HepG2 (cell line): ENCODE data around the gene GGTLC1. TPM values are rescaled to one million over a fixed set of nuclear protein-coding genes. Genes with fewer than 3 reads are reported as not detected.

Experiments used
- ATAC-seq: fragments of 200-7000 bp; cut with Tn5 transposase; 3 replicates; pipeline ENCODE4 v1.9.1; 2020; ENCODE audit warnings: mild to moderate bottlenecking, moderate library complexity
- BruUV-seq: library from RNA; stranded (reverse); fragments of 400-500 nt; replicated peaks from 2 replicates; lab custom pipeline; 2021; lab: Mats Ljungman, UMichigan
- CTCF ChIA-PET: fragments of 300-600 bp; formaldehyde crosslinking; extraction: SDS; loops from one replicate; lab custom pipeline; 2021; ENCODE audit warnings: low total read pairs, inconsistent platforms, low intra/inter-chr PET ratio; lab: Yijun Ruan, JAX
- POLR2A ChIA-PET: fragments of 350-600 bp; sonication (Branson Sonifier 250); formaldehyde crosslinking; loops from one replicate; lab custom pipeline; 2020; ENCODE audit warnings: antibody characterized with exemption, inconsistent platforms; lab: Yijun Ruan, JAX
- DNase-seq: peaks from one replicate; pipeline ENCODE4 v3.0.0-alpha.2; 2015; ENCODE audit warnings: low spot score
- FAIRE-seq: peaks from 3 replicates; lab custom pipeline; 2011; peaks lifted over from hg19 to GRCh38; lab: Jason Lieb, UNC
- H2AFZ ChIP-seq: one replicate; pipeline ENCODE4 v1.6.1; 2011; ENCODE audit warnings: low read length, inconsistent platforms
- H3K27ac ChIP-seq: fragments of 300-600 bp; 3 replicates; pipeline ENCODE4 v1.8.0; 2011; ENCODE audit warnings: mixed run types, mild to moderate bottlenecking, mixed read lengths, low read length, inconsistent platforms; ENCODE audit not compliant: insufficient read depth; ENCODE audit errors: extremely low read length
- H3K27me3 ChIP-seq, 2 experiments: fragments of 200-600 bp in 1 of 2; 2 replicates in 1 of 2; 3 replicates in 1 of 2; pipeline versions ENCODE4 v1.6.0 to v1.8.0; 2011; ENCODE audit warnings: low read length in 2 of 2, mild to moderate bottlenecking in 2 of 2, moderate library complexity in 2 of 2, inconsistent platforms in 1 of 2; ENCODE audit not compliant: insufficient read depth in 2 of 2, control insufficient read depth in 1 of 2
- H3K36me3 ChIP-seq, 2 experiments: fragments of 200-600 bp in 1 of 2; replicated peaks in 1 of 2; 2 replicates in 1 of 2; 3 replicates in 1 of 2; pipeline versions ENCODE4 v1.5.1 to v1.8.0; 2011; ENCODE audit warnings: low read length in 2 of 2, inconsistent platforms in 1 of 2; ENCODE audit not compliant: insufficient read depth in 2 of 2, control insufficient read depth in 1 of 2
- H3K4me1 ChIP-seq: 2 replicates; pipeline ENCODE4 v1.5.1; 2012; ENCODE audit warnings: low read length, inconsistent platforms; ENCODE audit not compliant: insufficient read depth
- H3K4me2 ChIP-seq: 2 replicates; pipeline ENCODE4 v1.6.0; 2011; ENCODE audit warnings: low read depth, low read length, inconsistent platforms
- H3K4me3 ChIP-seq, 3 experiments: fragments of 200-600 bp in 1 of 3; sonication (generic), shearing (Covaris generic) in 1 of 3; replicated peaks in 1 of 3; 2 replicates each; pipeline ENCODE4 v1.5.1; 2011 to 2016; ENCODE audit warnings: low read length in 3 of 3, inconsistent platforms in 2 of 3, low read depth in 2 of 3, mild to moderate bottlenecking in 2 of 3, control low read depth in 1 of 3, mixed read lengths in 1 of 3; ENCODE audit not compliant: insufficient read depth in 1 of 3
- H3K79me2 ChIP-seq: one replicate; pipeline ENCODE4 v1.6.1; 2011; ENCODE audit warnings: low read length, inconsistent platforms; ENCODE audit not compliant: insufficient read depth
- H3K9ac ChIP-seq: 2 replicates; pipeline ENCODE4 v1.6.0; 2011; ENCODE audit warnings: mild to moderate bottlenecking, low read depth, low read length, inconsistent platforms; ENCODE audit not compliant: insufficient read depth
- H3K9me3 ChIP-seq: 2 replicates; pipeline ENCODE4 v1.5.1; 2012; ENCODE audit warnings: mild to moderate bottlenecking, low read length
- H4K20me1 ChIP-seq: 2 replicates; pipeline ENCODE4 v1.6.0; 2011; ENCODE audit warnings: inconsistent platforms, mild to moderate bottlenecking, low read length, moderate library complexity; ENCODE audit not compliant: insufficient read depth
- E2F5 ChIP-seq: sonication (generic); formaldehyde crosslinking; conservative IDR thresholded peaks from 2 replicates; pipeline ENCODE4 v1.4.0; 2020; ENCODE audit warnings: missing genetic modification reagents
- EHMT2 ChIP-seq: fragments of 200-600 bp; sonication (generic); IDR thresholded peaks from 2 replicates; pipeline ENCODE4 v1.7.0; 2017; ENCODE audit warnings: antibody characterized with exemption, low read depth, low read length, borderline replicate concordance
- KAT2B ChIP-seq: fragments of 150-350 bp; IDR thresholded peaks from 2 replicates; pipeline ENCODE4 v1.6.1; 2014; ENCODE audit warnings: low read depth, low read length, borderline replicate concordance
- RFXANK ChIP-seq: IDR thresholded peaks from 2 replicates; pipeline ENCODE4 v1.6.1; 2016
- SCMH1 ChIP-seq: sonication (generic); formaldehyde crosslinking; IDR thresholded peaks from 2 replicates; pipeline ENCODE4 v1.9.0; 2021; ENCODE audit warnings: missing genetic modification reagents, mild to moderate bottlenecking, borderline replicate concordance
- SOX13 ChIP-seq, 3 experiments: fragments of 450-650 bp in 1 of 3; sonication (generic) in 1 of 3; formaldehyde crosslinking in 1 of 3; IDR thresholded peaks in 2 of 3; conservative IDR thresholded peaks in 1 of 3; 2 replicates each; pipeline versions ENCODE4 v1.5.0 to v1.6.1; 2016 to 2020; ENCODE audit warnings: antibody characterized with exemption in 1 of 3, mild to moderate bottlenecking in 1 of 3, missing compliant biosample characterization in 1 of 3, missing genetic modification reagents in 1 of 3, moderate library complexity in 1 of 3
- ZNF780A ChIP-seq: sonication (generic); formaldehyde crosslinking; IDR thresholded peaks from 2 replicates; pipeline ENCODE4 v1.8.0; 2022; ENCODE audit warnings: mild to moderate bottlenecking, missing genetic modification reagents, moderate library complexity
- WGBS: methylation state at CpG from one replicate; pipeline ENCODE4 v1.1.6; 2017; ENCODE audit warnings: low lambda C conversion rate; 5-methylcytosine and 5-hydroxymethylcytosine counted together
- in situ Hi-C: cut with HindIII; loops from 2 replicates; pipeline ENCODE4 v1.10.0; 2017; ENCODE audit warnings: low pct_unique_long_range_greater_than_20kb; ENCODE audit not compliant: extremely low pct_ligation_motif_present
- intact Hi-C: fragments of 100-400 bp; cut with micrococcal nuclease; formaldehyde crosslinking; loops from one replicate; pipeline ENCODE4 v1.10.0; 2022; ENCODE audit not compliant: unreplicated experiment
- polyA plus RNA-seq, 8 experiments: library from polyadenylated mRNA; depleted of rRNA in 3 of 8; stranded (reverse) in 7 of 8; unstranded in 1 of 8; fragments of >200 nt; fragmentation: Illumina TruSeq in 4 of 8; extraction: Trizol in 4 of 8; gene quantifications; 2 replicates each; pipeline versions ENCODE4 v1.2.1 to v1.2.3, GENCODE V29; 2011 to 2016; ENCODE audit warnings: low read depth in 4 of 8, missing spikeins in 1 of 8, mixed read lengths in 1 of 8; ENCODE audit not compliant: insufficient read depth in 1 of 8
- total RNA-seq, 5 experiments: library from RNA; depleted of rRNA; stranded (reverse); fragments of >200 nt; fragmentation: Illumina TruSeq; extraction: Trizol; gene quantifications; 2 replicates each; pipeline ENCODE4 v1.2.3, GENCODE V29; 2016; ENCODE audit warnings: low read depth in 1 of 5
- TF ChIP-seq, protein P1 (sequence below): sonication (generic); formaldehyde crosslinking; IDR thresholded peaks from 2 replicates; pipeline ENCODE4 v1.5.0; 2020; ENCODE audit warnings: missing genetic modification reagents
- TF ChIP-seq, protein P2 (sequence below): sonication (generic); formaldehyde crosslinking; IDR thresholded peaks from 2 replicates; pipeline ENCODE4 v1.4.0; 2020; ENCODE audit warnings: mild to moderate bottlenecking, missing genetic modification reagents
- TF ChIP-seq, protein P3 (sequence below): sonication (generic); formaldehyde crosslinking; IDR thresholded peaks from 2 replicates; pipeline ENCODE4 v1.4.0; 2020; ENCODE audit warnings: missing genetic modification reagents, mild to moderate bottlenecking, borderline replicate concordance

GGTLC1 gene
- total and polyA plus RNA-seq, 2 of the 13 experiments (the other 11 are each of a cell fraction or from before 2014, with no cell fraction given): not detected

- H2AFZ ChIP-seq: no peak overlapping the region
- no peak for FAIRE-seq
Observed at GRCh38 chr20:24018796-24019195, 30.2 kb upstream of the GGTLC1 start.

More at GRCh38 chr20:24018796-24019195, 30.2 kb upstream of the GGTLC1 start:
- no peak overlapping the region for H3K4me3 ChIP-seq
- CTCF ChIA-PET: no interaction called here
- no peak overlapping the region for H3K4me2 ChIP-seq
- no peak for ATAC-seq
- in situ Hi-C loops: no loop called here
- TF ChIP-seq, protein P1, sequence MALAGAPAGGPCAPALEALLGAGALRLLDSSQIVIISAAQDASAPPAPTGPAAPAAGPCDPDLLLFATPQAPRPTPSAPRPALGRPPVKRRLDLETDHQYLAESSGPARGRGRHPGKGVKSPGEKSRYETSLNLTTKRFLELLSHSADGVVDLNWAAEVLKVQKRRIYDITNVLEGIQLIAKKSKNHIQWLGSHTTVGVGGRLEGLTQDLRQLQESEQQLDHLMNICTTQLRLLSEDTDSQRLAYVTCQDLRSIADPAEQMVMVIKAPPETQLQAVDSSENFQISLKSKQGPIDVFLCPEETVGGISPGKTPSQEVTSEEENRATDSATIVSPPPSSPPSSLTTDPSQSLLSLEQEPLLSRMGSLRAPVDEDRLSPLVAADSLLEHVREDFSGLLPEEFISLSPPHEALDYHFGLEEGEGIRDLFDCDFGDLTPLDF (CRISPR knock-in tag): no peak
- TF ChIP-seq SCMH1 (CRISPR knock-in tag) (no peak), ZNF780A (CRISPR knock-in tag) (no peak), KAT2B (no peak), SOX13 (IDR thresholded peaks at IDR 0.05) (no peak), SOX13 (CRISPR knock-in tag; conservative IDR thresholded peaks at IDR 0.05 in 1 of 2, IDR thresholded peaks at IDR 0.05 in 1 of 2) (no peak), RFXANK (no peak), EHMT2 (no peak), E2F5 (CRISPR knock-in tag) (no peak)
- TF ChIP-seq, protein P2, sequence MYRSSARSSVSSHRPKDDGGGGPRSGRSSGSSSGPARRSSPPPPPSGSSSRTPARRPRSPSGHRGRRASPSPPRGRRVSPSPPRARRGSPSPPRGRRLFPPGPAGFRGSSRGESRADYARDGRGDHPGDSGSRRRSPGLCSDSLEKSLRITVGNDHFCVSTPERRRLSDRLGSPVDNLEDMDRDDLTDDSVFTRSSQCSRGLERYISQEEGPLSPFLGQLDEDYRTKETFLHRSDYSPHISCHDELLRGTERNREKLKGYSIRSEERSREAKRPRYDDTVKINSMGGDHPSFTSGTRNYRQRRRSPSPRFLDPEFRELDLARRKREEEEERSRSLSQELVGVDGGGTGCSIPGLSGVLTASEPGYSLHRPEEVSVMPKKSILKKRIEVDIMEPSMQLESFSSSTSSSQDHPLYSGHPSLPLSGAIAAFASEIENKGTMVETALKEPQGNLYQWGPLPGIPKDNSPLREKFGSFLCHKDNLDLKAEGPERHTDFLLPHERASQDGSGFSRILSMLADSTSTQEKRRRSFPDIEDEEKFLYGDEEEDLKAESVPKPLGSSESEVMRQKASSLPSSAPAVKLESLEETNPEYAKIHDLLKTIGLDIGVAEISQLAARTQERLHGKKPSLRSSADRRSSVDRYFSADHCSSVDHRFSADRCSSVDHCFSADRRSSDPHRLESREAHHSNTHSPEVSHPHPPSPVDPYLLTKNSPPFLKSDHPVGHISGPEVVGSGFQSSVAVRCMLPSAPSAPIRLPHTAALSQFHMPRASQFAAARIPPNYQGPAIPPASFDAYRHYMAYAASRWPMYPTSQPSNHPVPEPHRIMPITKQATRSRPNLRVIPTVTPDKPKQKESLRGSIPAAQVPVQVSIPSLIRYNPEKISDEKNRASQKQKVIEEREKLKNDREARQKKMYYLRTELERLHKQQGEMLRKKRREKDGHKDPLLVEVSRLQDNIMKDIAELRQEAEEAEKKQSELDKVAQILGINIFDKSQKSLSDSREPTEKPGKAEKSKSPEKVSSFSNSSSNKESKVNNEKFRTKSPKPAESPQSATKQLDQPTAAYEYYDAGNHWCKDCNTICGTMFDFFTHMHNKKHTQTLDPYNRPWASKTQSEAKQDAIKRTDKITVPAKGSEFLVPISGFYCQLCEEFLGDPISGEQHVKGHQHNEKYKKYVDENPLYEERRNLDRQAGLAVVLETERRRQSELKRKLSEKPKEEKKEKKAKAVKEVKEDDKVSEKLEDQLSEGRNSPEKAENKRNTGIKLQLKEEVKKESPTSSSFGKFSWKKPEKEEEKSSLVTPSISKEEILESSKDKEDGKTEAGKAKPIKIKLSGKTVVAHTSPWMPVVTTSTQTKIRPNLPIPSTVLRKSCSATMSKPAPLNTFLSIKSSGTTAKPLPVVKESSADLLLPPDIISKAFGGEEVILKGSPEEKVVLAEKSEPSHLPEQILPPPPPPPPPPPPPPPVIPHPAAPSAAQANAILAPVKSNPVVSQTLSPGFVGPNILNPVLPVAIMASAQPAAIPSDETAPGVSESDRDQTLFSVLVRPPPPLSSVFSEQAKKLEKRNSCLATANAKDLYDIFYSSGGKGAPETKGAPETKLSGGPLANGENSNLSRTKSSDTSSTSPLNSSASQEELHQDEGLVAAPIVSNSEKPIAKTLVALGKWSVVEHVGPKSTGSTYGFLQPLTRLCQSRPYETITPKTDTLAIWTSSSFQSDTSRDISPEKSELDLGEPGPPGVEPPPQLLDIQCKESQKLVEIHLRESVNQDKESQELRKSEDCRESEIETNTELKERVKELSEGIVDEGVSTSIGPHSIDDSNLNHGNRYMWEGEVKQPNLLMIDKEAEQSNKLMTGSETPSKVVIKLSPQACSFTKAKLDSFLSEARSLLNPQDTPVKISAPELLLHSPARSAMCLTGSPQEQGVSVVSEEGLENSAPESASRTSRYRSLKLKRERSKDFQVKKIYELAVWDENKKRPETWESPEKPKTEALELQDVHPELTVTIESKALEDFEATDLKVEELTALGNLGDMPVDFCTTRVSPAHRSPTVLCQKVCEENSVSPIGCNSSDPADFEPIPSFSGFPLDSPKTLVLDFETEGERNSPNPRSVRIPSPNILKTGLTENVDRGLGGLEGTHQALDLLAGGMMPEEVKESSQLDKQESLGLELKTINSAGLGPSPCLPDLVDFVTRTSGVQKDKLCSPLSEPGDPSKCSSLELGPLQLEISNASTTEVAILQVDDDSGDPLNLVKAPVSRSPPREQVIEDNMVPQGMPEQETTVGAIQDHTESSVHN (CRISPR knock-in tag): no peak
- TF ChIP-seq, protein P3, sequence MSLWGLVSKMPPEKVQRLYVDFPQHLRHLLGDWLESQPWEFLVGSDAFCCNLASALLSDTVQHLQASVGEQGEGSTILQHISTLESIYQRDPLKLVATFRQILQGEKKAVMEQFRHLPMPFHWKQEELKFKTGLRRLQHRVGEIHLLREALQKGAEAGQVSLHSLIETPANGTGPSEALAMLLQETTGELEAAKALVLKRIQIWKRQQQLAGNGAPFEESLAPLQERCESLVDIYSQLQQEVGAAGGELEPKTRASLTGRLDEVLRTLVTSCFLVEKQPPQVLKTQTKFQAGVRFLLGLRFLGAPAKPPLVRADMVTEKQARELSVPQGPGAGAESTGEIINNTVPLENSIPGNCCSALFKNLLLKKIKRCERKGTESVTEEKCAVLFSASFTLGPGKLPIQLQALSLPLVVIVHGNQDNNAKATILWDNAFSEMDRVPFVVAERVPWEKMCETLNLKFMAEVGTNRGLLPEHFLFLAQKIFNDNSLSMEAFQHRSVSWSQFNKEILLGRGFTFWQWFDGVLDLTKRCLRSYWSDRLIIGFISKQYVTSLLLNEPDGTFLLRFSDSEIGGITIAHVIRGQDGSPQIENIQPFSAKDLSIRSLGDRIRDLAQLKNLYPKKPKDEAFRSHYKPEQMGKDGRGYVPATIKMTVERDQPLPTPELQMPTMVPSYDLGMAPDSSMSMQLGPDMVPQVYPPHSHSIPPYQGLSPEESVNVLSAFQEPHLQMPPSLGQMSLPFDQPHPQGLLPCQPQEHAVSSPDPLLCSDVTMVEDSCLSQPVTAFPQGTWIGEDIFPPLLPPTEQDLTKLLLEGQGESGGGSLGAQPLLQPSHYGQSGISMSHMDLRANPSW: no peak
- 0% methylated on average over 2 of the region's 2 CpGs for WGBS
- no peak overlapping the region for H3K9ac ChIP-seq
- intact Hi-C loops: no loop called here
- no peaks in the 10 kb centered on the region for H3K9me3 ChIP-seq
- H3K4me1 ChIP-seq: no peaks in the 10 kb centered on the region
- DNase-seq: no peak
- no peaks in the 10 kb centered on the region for H4K20me1 ChIP-seq
- H3K36me3 ChIP-seq: no peaks in the 10 kb centered on the region
- no peaks in the 10 kb centered on the region for H3K79me2 ChIP-seq
- no TSS peak for BruUV-seq
- H3K27me3 ChIP-seq: peaks cover 2 to 21% of the 10 kb centered on the region in 2 experiments; a peak in 1 of 5 replicates
- POLR2A ChIA-PET: no interaction called here
- no peak overlapping the region for H3K27ac ChIP-seq
